ENCODE results near the gene IL4R. TPM values are rescaled to one million over a fixed set of nuclear protein-coding genes. Genes with fewer than 3 reads are reported as not detected.
A peak's percentile ranks its signal among the peaks of the same experiment; 100 is the strongest.

The IL4R gene
- total RNA-seq, 2 donors from 2014 or later, result 30.6 to 31.6 TPM

- Histone ChIP-seq H3K27me3 (ENCODE audit: control insufficient read depth, insufficient read depth, low read length, poor library complexity, severe bottlenecking) (no peaks in the 10 kb centered on the region), H3K36me3 (ENCODE audit: control insufficient read depth, insufficient read depth, low read length) (no peaks in the 10 kb centered on the region), H3K9me3 (ENCODE audit: control insufficient read depth, low read length) (no peaks in the 10 kb centered on the region), H3K4me3 (ENCODE audit: low read length) (no peak overlapping the region), H3K4me1 (ENCODE audit: control insufficient read depth, insufficient read depth, low read length) (no peaks in the 10 kb centered on the region), H3K9ac (ENCODE audit: extremely low read depth, low read length, poor library complexity, severe bottlenecking) (no peak overlapping the region), H3K27ac (ENCODE audit: low read depth, low read length) (no peak overlapping the region)
- no peaks in the 10 kb centered on the region for H3K9me3 Mint-ChIP-seq
- 88 to 94% methylated on average over 5 to 7 of the region's 7 CpGs for WGBS, 2 experiments (ENCODE audit: insufficient coverage in 1 of 2, insufficient read length in 1 of 2)
- no peak for TF ChIP-seq CTCF (conservative IDR thresholded peaks at IDR 0.05)
- H3K4me1 Mint-ChIP-seq, result peaks cover 21% of the 10 kb centered on the region
- no peak overlapping the region for H3K4me3 Mint-ChIP-seq
- no peaks in the 10 kb centered on the region for H3K36me3 Mint-ChIP-seq (ENCODE audit: low read depth)
- peak; percentile 41 for DNase-seq
- H3K27me3 Mint-ChIP-seq (ENCODE audit: insufficient read depth), result peaks cover 4% of the 10 kb centered on the region
- H3K27ac Mint-ChIP-seq, result no peak overlapping the region
Measured at GRCh38 chr16:27317320-27317719, 3.5 kb downstream of the IL4R start.

- DNase-seq, result no peak
- Histone ChIP-seq H3K9me3 (ENCODE audit: control insufficient read depth, low read length) (no peaks in the 10 kb centered on the region), H3K4me1 (ENCODE audit: control insufficient read depth, insufficient read depth, low read length) (no peaks in the 10 kb centered on the region), H3K27ac (ENCODE audit: low read depth, low read length) (no peak overlapping the region), H3K27me3 (ENCODE audit: control insufficient read depth, insufficient read depth, low read length, poor library complexity, severe bottlenecking) (no peaks in the 10 kb centered on the region), H3K36me3 (ENCODE audit: control insufficient read depth, insufficient read depth, low read length) (no peaks in the 10 kb centered on the region), H3K4me3 (ENCODE audit: low read length) (no peak overlapping the region), H3K9ac (ENCODE audit: extremely low read depth, low read length, poor library complexity, severe bottlenecking) (no peak overlapping the region)
- no peak overlapping the region for H3K27ac Mint-ChIP-seq
- TF ChIP-seq CTCF (conservative IDR thresholded peaks at IDR 0.05), result no peak
- H3K9me3 Mint-ChIP-seq, result no peaks in the 10 kb centered on the region
- H3K27me3 Mint-ChIP-seq (ENCODE audit: insufficient read depth), result peaks cover under 1% of the 10 kb centered on the region
- H3K4me1 Mint-ChIP-seq, result peaks cover 21% of the 10 kb centered on the region
- H3K36me3 Mint-ChIP-seq (ENCODE audit: low read depth), result no peaks in the 10 kb centered on the region
- H3K4me3 Mint-ChIP-seq, result no peak overlapping the region
- WGBS, 2 experiments (ENCODE audit: insufficient coverage in 1 of 2, insufficient read length in 1 of 2), result 92 to 95% methylated on average over 7 to 10 of the region's 10 CpGs
Measured at GRCh38 chr16:27317738-27318391, 4.1 kb downstream of the IL4R start.

GRCh38 chr16:27318392-27319256 is 4.8 kb downstream of the IL4R start:
- Mint-ChIP-seq H3K9me3 (no peaks in the 10 kb centered on the region), H3K4me3 (no peak overlapping the region), H3K4me1 (peaks cover 24% of the 10 kb centered on the region), H3K36me3 (ENCODE audit: low read depth) (no peaks in the 10 kb centered on the region), H3K27ac (no peak overlapping the region), H3K27me3 (ENCODE audit: insufficient read depth) (no peaks in the 10 kb centered on the region)
- no peak overlapping the region for H3K27ac ChIP-seq (ENCODE audit: low read depth, low read length)
- no peaks in the 10 kb centered on the region for H3K27me3 ChIP-seq (ENCODE audit: control insufficient read depth, insufficient read depth, low read length, poor library complexity, severe bottlenecking)
- no peak for TF ChIP-seq CTCF (conservative IDR thresholded peaks at IDR 0.05)
- H3K4me3 ChIP-seq (ENCODE audit: low read length), result no peak overlapping the region
- H3K9me3 ChIP-seq (ENCODE audit: control insufficient read depth, low read length), result no peaks in the 10 kb centered on the region
- no peaks in the 10 kb centered on the region for H3K4me1 ChIP-seq (ENCODE audit: control insufficient read depth, insufficient read depth, low read length)
- H3K36me3 ChIP-seq (ENCODE audit: control insufficient read depth, insufficient read depth, low read length), result no peaks in the 10 kb centered on the region
- DNase-seq, result peak; percentile 55
- H3K9ac ChIP-seq (ENCODE audit: extremely low read depth, low read length, poor library complexity, severe bottlenecking), result no peak overlapping the region
- 87 to 89% methylated on average over 11 to 18 of the region's 18 CpGs for WGBS, 2 experiments (ENCODE audit: insufficient coverage in 1 of 2, insufficient read length in 1 of 2)

Measured in endodermal cell (in vitro differentiated cells).